ENCODE results near the gene MAMDC4. TPM values are rescaled to one million over a fixed set of nuclear protein-coding genes. Genes with fewer than 3 reads are reported as not detected.
A peak's percentile ranks its signal among the peaks of the same experiment; 100 is the strongest.

The MAMDC4 gene
- polyA plus RNA-seq, 3 donors = 0.07 to 5.2 TPM; not detected in 1

GRCh38 chr9:136900556-136900955 lies 48.4 kb downstream of the MAMDC4 start:
- intact Hi-C loops (cut with micrococcal nuclease) = no loop called here
- peaks cover 13% of the 10 kb centered on the region for H3K79me2 ChIP-seq (ENCODE audit: insufficient read depth, low read length)

GRCh38 chr9:136900988-136901515 lies 48.9 kb downstream of the MAMDC4 start:
- Histone ChIP-seq H3K9ac (ENCODE audit: insufficient read depth, low read length, poor library complexity, severe bottlenecking) (no peak overlapping the region), H4K20me1 (ENCODE audit: insufficient read depth, low read length) (peaks cover 4% of the 10 kb centered on the region), H3K27ac (ENCODE audit: low read depth in 1 of 2, low read length in 2 of 2) (no peak overlapping the region), H3K27me3 (ENCODE audit: control insufficient read depth in 2 of 2, insufficient read depth in 2 of 2, low read length in 2 of 2) (no peaks in the 10 kb centered on the region), H2AFZ (ENCODE audit: insufficient read depth, low read depth, low read length, poor library complexity, severe bottlenecking) (no peak overlapping the region), H3K36me3 (replicated peaks in 1 of 2; ENCODE audit: control insufficient read depth in 1 of 2, insufficient read depth in 2 of 2, low read length in 2 of 2) (peaks cover 33 to 70% of the 10 kb centered on the region in 2 donors), H3K4me2 (replicated peaks; ENCODE audit: extremely low read depth, low read length, poor library complexity, severe bottlenecking) (no peak overlapping the region), H3K4me1 (ENCODE audit: control insufficient read depth in 1 of 2, insufficient read depth in 2 of 2, low read length in 2 of 2) (no peaks in the 10 kb centered on the region), H3K4me3 (replicated peaks in 1 of 3; ENCODE audit: low read depth in 2 of 3, low read length in 3 of 3) (no peak overlapping the region), H3K79me2 (ENCODE audit: insufficient read depth, low read length) (peaks cover 8% of the 10 kb centered on the region), H3K9me3 (replicated peaks in 1 of 2; ENCODE audit: control insufficient read depth in 1 of 2, insufficient read depth in 1 of 2, low read length in 2 of 2) (no peaks in the 10 kb centered on the region)
- H3K27me3 Mint-ChIP-seq (ENCODE audit: low read depth in 3 of 3) = no peaks in the 10 kb centered on the region
- WGBS (ENCODE audit: insufficient coverage) = 94% methylated on average over 13 of the region's 13 CpGs
- H3K9me3 Mint-ChIP-seq = no peaks in the 10 kb centered on the region
- H3K4me3 Mint-ChIP-seq = no peak overlapping the region
- no peak for DNase-seq
- TF ChIP-seq CTCF (IDR thresholded peaks at IDR 0.05) = no peak
- peaks cover 2% of the 10 kb centered on the region for H3K4me1 Mint-ChIP-seq
- peaks cover 36 to 68% of the 10 kb centered on the region in 2 donors for H3K36me3 Mint-ChIP-seq
- peak overlapping the region in 1 of 7 donors; percentile 78 for H3K27ac Mint-ChIP-seq
- intact Hi-C loops (cut with micrococcal nuclease) = no loop called here

More at GRCh38 chr9:136900556-136900955, 48.4 kb downstream of the MAMDC4 start:
- Histone ChIP-seq H4K20me1 (ENCODE audit: insufficient read depth, low read length) (peaks cover 7% of the 10 kb centered on the region), H2AFZ (ENCODE audit: insufficient read depth, low read depth, low read length, poor library complexity, severe bottlenecking) (no peak overlapping the region), H3K36me3 (replicated peaks in 1 of 2; ENCODE audit: control insufficient read depth in 1 of 2, insufficient read depth in 2 of 2, low read length in 2 of 2) (peaks cover 32 to 68% of the 10 kb centered on the region in 2 donors), H3K4me1 (ENCODE audit: control insufficient read depth in 1 of 2, insufficient read depth in 2 of 2, low read length in 2 of 2) (no peaks in the 10 kb centered on the region), H3K27me3 (ENCODE audit: control insufficient read depth in 2 of 2, insufficient read depth in 2 of 2, low read length in 2 of 2) (no peaks in the 10 kb centered on the region), H3K9ac (ENCODE audit: insufficient read depth, low read length, poor library complexity, severe bottlenecking) (no peak overlapping the region), H3K4me3 (replicated peaks in 1 of 3; ENCODE audit: low read depth in 2 of 3, low read length in 3 of 3) (no peak overlapping the region), H3K4me2 (replicated peaks; ENCODE audit: extremely low read depth, low read length, poor library complexity, severe bottlenecking) (no peak overlapping the region), H3K9me3 (replicated peaks in 1 of 2; ENCODE audit: control insufficient read depth in 1 of 2, insufficient read depth in 1 of 2, low read length in 2 of 2) (no peaks in the 10 kb centered on the region), H3K27ac (ENCODE audit: low read depth in 1 of 2, low read length in 2 of 2) (no peak overlapping the region)
- H3K36me3 Mint-ChIP-seq = peaks cover 33 to 63% of the 10 kb centered on the region in 2 donors
- H3K27ac Mint-ChIP-seq = no peak overlapping the region
- H3K27me3 Mint-ChIP-seq (ENCODE audit: low read depth in 3 of 3) = no peaks in the 10 kb centered on the region
- H3K4me1 Mint-ChIP-seq = peaks cover 2% of the 10 kb centered on the region
- no peaks in the 10 kb centered on the region for H3K9me3 Mint-ChIP-seq
- DNase-seq = no peak
- H3K4me3 Mint-ChIP-seq = no peak overlapping the region
- WGBS (ENCODE audit: insufficient coverage) = 98% methylated on average over 8 of the region's 10 CpGs
- TF ChIP-seq CTCF (IDR thresholded peaks at IDR 0.05) = no peak

All from CD14-positive monocyte (primary cell).